HuH-7.5 (cell line): ENCODE measurements around the gene WWC2.

Source experiments
- DNase-seq: peaks from one replicate; pipeline ENCODE4 v3.0.0; 2011; ENCODE audit warnings: low spot score

WWC2 gene

GRCh38 chr4:183257808-183258207 lies 158.8 kb downstream of the WWC2 start:
- no peak for DNase-seq

- no peak for DNase-seq
Measured at GRCh38 chr4:183260491-183261151, 161.6 kb downstream of the WWC2 start.

- no peak for DNase-seq
Measured at GRCh38 chr4:183261953-183262775, 163.1 kb downstream of the WWC2 start.

GRCh38 chr4:183262776-183263100 lies 163.7 kb downstream of the WWC2 start:
- no peak for DNase-seq

- no peak for DNase-seq
Measured at GRCh38 chr4:183263787-183264386, 164.8 kb downstream of the WWC2 start.

- DNase-seq, result no peak
Measured at GRCh38 chr4:183264614-183265013, 165.6 kb downstream of the WWC2 start.

- no peak for DNase-seq
Measured at GRCh38 chr4:183266371-183266770, 167.3 kb downstream of the WWC2 start.

- no peak for DNase-seq
Measured at GRCh38 chr4:183268556-183268955, 169.5 kb downstream of the WWC2 start.

GRCh38 chr4:183272384-183272783 lies 173.3 kb downstream of the WWC2 start:
- no peak for DNase-seq

GRCh38 chr4:183276106-183276505 lies 177.0 kb downstream of the WWC2 start:
- no peak for DNase-seq

GRCh38 chr4:183284258-183284785 lies 185.3 kb downstream of the WWC2 start:
- no peak for DNase-seq

GRCh38 chr4:183284965-183285364 lies 185.9 kb downstream of the WWC2 start:
- no peak for DNase-seq

GRCh38 chr4:183285886-183286285 lies 186.8 kb downstream of the WWC2 start:
- no peak for DNase-seq

GRCh38 chr4:183286590-183287308 lies 187.7 kb downstream of the WWC2 start:
- no peak for DNase-seq

GRCh38 chr4:183287309-183287659 lies 188.2 kb downstream of the WWC2 start:
- no peak for DNase-seq

GRCh38 chr4:183287677-183288076 lies 188.6 kb downstream of the WWC2 start:
- DNase-seq, result no peak

GRCh38 chr4:183288955-183289354 lies 189.9 kb downstream of the WWC2 start:
- DNase-seq, result no peak

- DNase-seq, result no peak
Measured at GRCh38 chr4:183289688-183290087, 190.6 kb downstream of the WWC2 start.

GRCh38 chr4:183291070-183291469 lies 192.0 kb downstream of the WWC2 start:
- no peak for DNase-seq

GRCh38 chr4:183295711-183296110 lies 196.7 kb downstream of the WWC2 start:
- DNase-seq, result no peak

- DNase-seq, result no peak
Measured at GRCh38 chr4:183297675-183298074, 198.6 kb downstream of the WWC2 start.

GRCh38 chr4:183299464-183299863 lies 200.4 kb downstream of the WWC2 start:
- no peak for DNase-seq

GRCh38 chr4:183300070-183300469 lies 201.0 kb downstream of the WWC2 start:
- no peak for DNase-seq
